H1 (cell line): ENCODE data around the gene NOTUM. TPM values are rescaled to one million over a fixed set of nuclear protein-coding genes. Genes with fewer than 3 reads are reported as not detected.

Experiments
- CTCF ChIA-PET: fragments of 300-600 bp; sonication (Branson Sonifier 250); formaldehyde crosslinking; loops from one replicate; lab custom pipeline; 2021; ENCODE audit not compliant: partially characterized antibody; lab: Charles Lee
- POLR2A ChIA-PET: fragments of 300-600 bp; sonication (Branson Sonifier 250); formaldehyde crosslinking; loops from one replicate; lab custom pipeline; 2021; ENCODE audit warnings: inconsistent platforms; ENCODE audit not compliant: partially characterized antibody; lab: Charles Lee
- DNase-seq, 2 experiments: peaks; one replicate each; pipeline versions ENCODE4 v3.0.0 to v3.0.0-alpha.2; 2010 to 2022; ENCODE audit warnings: low spot score in 2 of 2, low read depth in 1 of 2, mixed read lengths in 1 of 2
- FAIRE-seq: peaks from 2 replicates; lab custom pipeline; 2011; peaks lifted over from hg19 to GRCh38; lab: Jason Lieb, UNC
- H2AFZ ChIP-seq: 2 replicates; pipeline ENCODE4 v1.8.1; 2012; ENCODE audit warnings: low read length, inconsistent platforms
- H2AK5ac ChIP-seq: 2 replicates; pipeline ENCODE4 v1.6.1; 2013; ENCODE audit warnings: low read depth, low read length
- H2BK120ac ChIP-seq: replicated peaks from 2 replicates; pipeline ENCODE3; 2013; ENCODE audit warnings: low read depth, low read length, inconsistent platforms
- H2BK12ac ChIP-seq: 2 replicates; pipeline ENCODE4 v1.6.1; 2013; ENCODE audit warnings: low read depth, low read length
- H2BK15ac ChIP-seq: 2 replicates; pipeline ENCODE4 v1.6.1; 2013; ENCODE audit warnings: low read length
- H2BK20ac ChIP-seq: 2 replicates; pipeline ENCODE4 v1.6.1; 2013; ENCODE audit warnings: low read length
- H2BK5ac ChIP-seq: 2 replicates; pipeline ENCODE4 v1.6.1; 2013; ENCODE audit warnings: low read depth, low read length
- H3K14ac ChIP-seq: 2 replicates; pipeline ENCODE4 v1.6.1; 2013; ENCODE audit warnings: inconsistent platforms; ENCODE audit not compliant: insufficient read length
- H3K18ac ChIP-seq: 2 replicates; pipeline ENCODE4 v1.6.1; 2013; ENCODE audit warnings: low read length; ENCODE audit errors: extremely low read depth
- H3K23ac ChIP-seq: 2 replicates; pipeline ENCODE4 v1.6.1; 2013; ENCODE audit warnings: inconsistent platforms; ENCODE audit not compliant: insufficient read length
- H3K23me2 ChIP-seq: 2 replicates; pipeline ENCODE4 v1.6.1; 2013; ENCODE audit warnings: low read depth, low read length
- H3K27ac ChIP-seq: 2 replicates; pipeline ENCODE4 v1.6.1; 2011; ENCODE audit warnings: low read depth, low read length, inconsistent platforms
- H3K27me3 ChIP-seq, 4 experiments: replicated peaks in 1 of 4; 1 replicate in 1 of 4; 2 replicates in 3 of 4; pipeline versions ENCODE4 v1.6.1 to v1.8.1; 2011 to 2013; ENCODE audit warnings: low read length in 3 of 4, mild to moderate bottlenecking in 3 of 4, inconsistent platforms in 2 of 4, mixed read lengths in 2 of 4, moderate library complexity in 1 of 4; ENCODE audit not compliant: control insufficient read depth in 3 of 4, insufficient read depth in 3 of 4; ENCODE audit errors: extremely low read depth in 1 of 4
- H3K36me3 ChIP-seq, 4 experiments: 2 replicates each; pipeline versions ENCODE4 v1.6.1 to v1.8.1; 2011 to 2013; ENCODE audit warnings: mild to moderate bottlenecking in 4 of 4, low read length in 3 of 4, moderate library complexity in 2 of 4, control low read depth in 1 of 4, inconsistent platforms in 1 of 4; ENCODE audit not compliant: insufficient read depth in 4 of 4, control insufficient read depth in 2 of 4
- H3K4ac ChIP-seq: replicated peaks from 2 replicates; pipeline ENCODE3; 2013; ENCODE audit warnings: low read length, low read depth, mixed read lengths, inconsistent platforms; ENCODE audit not compliant: insufficient read length
- H3K4me1 ChIP-seq, 4 experiments: replicated peaks in 1 of 4; 1 replicate in 1 of 4; 2 replicates in 3 of 4; pipeline versions ENCODE4 v1.6.1 to v1.8.1; 2011 to 2013; ENCODE audit warnings: low read length in 3 of 4, inconsistent platforms in 2 of 4, mixed read lengths in 1 of 4; ENCODE audit not compliant: insufficient read depth in 4 of 4, control insufficient read depth in 3 of 4
- H3K4me2 ChIP-seq, 2 experiments: 2 replicates each; pipeline versions ENCODE4 v1.6.1 to v1.8.1; 2011 to 2013; ENCODE audit warnings: low read depth in 2 of 2, low read length in 2 of 2, control low read depth in 1 of 2, inconsistent platforms in 1 of 2, mild to moderate bottlenecking in 1 of 2; ENCODE audit not compliant: insufficient read depth in 1 of 2
- H3K4me3 ChIP-seq, 4 experiments: fragments of 200-600, 300-600 bp in 1 of 4; sonication (generic), shearing (Covaris generic), sonication (Bioruptor Twin) in 1 of 4; 2 replicates each; pipeline versions ENCODE4 v1.5.1 to v1.8.1; 2011 to 2016; ENCODE audit warnings: low read length in 4 of 4, low read depth in 3 of 4, control low read depth in 2 of 4, inconsistent platforms in 2 of 4, mild to moderate bottlenecking in 2 of 4, mixed read lengths in 1 of 4, moderate library complexity in 1 of 4; ENCODE audit not compliant: insufficient read depth in 2 of 4; ENCODE audit errors: extremely low read depth in 1 of 4
- H3K56ac ChIP-seq: replicated peaks from 2 replicates; pipeline ENCODE3; 2013; ENCODE audit warnings: low read depth, mild to moderate bottlenecking, mixed read lengths, low read length, inconsistent platforms; ENCODE audit not compliant: insufficient read length
- H3K79me1 ChIP-seq: 2 replicates; pipeline ENCODE4 v1.6.1; 2013; ENCODE audit warnings: low read depth, low read length, control low read depth
- H3K79me2 ChIP-seq, 2 experiments: 2 replicates each; pipeline versions ENCODE4 v1.6.1 to v1.8.1; 2012 to 2013; ENCODE audit warnings: low read length in 2 of 2, mild to moderate bottlenecking in 2 of 2, inconsistent platforms in 1 of 2; ENCODE audit not compliant: insufficient read depth in 2 of 2, control insufficient read depth in 1 of 2
- H3K9ac ChIP-seq, 4 experiments: replicated peaks in 1 of 4; 1 replicate in 1 of 4; 2 replicates in 3 of 4; pipeline versions ENCODE4 v1.6.1 to v1.8.1; 2011 to 2013; ENCODE audit warnings: low read depth in 3 of 4, low read length in 3 of 4, control low read depth in 2 of 4, mild to moderate bottlenecking in 2 of 4, moderate library complexity in 2 of 4, inconsistent platforms in 1 of 4; ENCODE audit errors: extremely low read depth in 1 of 4
- H3K9me3 ChIP-seq, 2 experiments: 2 replicates each; pipeline versions ENCODE4 v1.6.1 to v1.8.1; 2012 to 2013; ENCODE audit warnings: mild to moderate bottlenecking in 2 of 2, moderate library complexity in 2 of 2, control low read depth in 1 of 2, inconsistent platforms in 1 of 2, low read depth in 1 of 2, low read length in 1 of 2, mixed read lengths in 1 of 2; ENCODE audit not compliant: insufficient read depth in 2 of 2
- H4K20me1 ChIP-seq, 2 experiments: replicated peaks in 1 of 2; 2 replicates each; pipeline versions ENCODE3 to v1.8.1; 2011 to 2013; ENCODE audit warnings: inconsistent platforms in 2 of 2, low read length in 2 of 2, mild to moderate bottlenecking in 1 of 2; ENCODE audit not compliant: insufficient read depth in 2 of 2, control insufficient read depth in 1 of 2
- H4K5ac ChIP-seq: 2 replicates; pipeline ENCODE4 v1.6.1; 2013; ENCODE audit warnings: low read length, low read depth, mixed read lengths, inconsistent platforms; ENCODE audit not compliant: insufficient read length
- H4K8ac ChIP-seq: 2 replicates; pipeline ENCODE4 v1.8.0; 2013; ENCODE audit warnings: mild to moderate bottlenecking, moderate library complexity, low read length, inconsistent platforms; ENCODE audit not compliant: insufficient read depth; ENCODE audit errors: extremely low read depth
- H4K91ac ChIP-seq: replicated peaks from 2 replicates; pipeline ENCODE3; 2013; ENCODE audit warnings: low read length, mixed read lengths, inconsistent platforms; ENCODE audit not compliant: insufficient read length
- KDM1A ChIP-seq: fragments of 200-600, 300-600 bp; sonication (generic); IDR thresholded peaks from 2 replicates; pipeline ENCODE4 v1.7.1; 2016; ENCODE audit warnings: mild to moderate bottlenecking, low read length, borderline replicate concordance
- MAFK ChIP-seq: IDR thresholded peaks from 2 replicates; pipeline ENCODE4 v1.6.1; 2012; ENCODE audit warnings: low read depth, mild to moderate bottlenecking, improper control_type of control experiment, low read length
- WGBS, 2 experiments: shearing (Covaris generic) in 1 of 2; methylation state at CpG; one replicate each; pipeline versions ENCODE4 v1.1.6 to v1.1.7; 2013 to 2015; ENCODE audit warnings: low lambda C conversion rate in 2 of 2, mixed read lengths in 2 of 2, inconsistent platforms in 1 of 2, low coverage in 1 of 2, missing lambda C conversion rate in 1 of 2; ENCODE audit not compliant: insufficient replicate concordance in 2 of 2, insufficient coverage in 1 of 2, insufficient read length in 1 of 2; ENCODE audit errors: extremely low coverage in 1 of 2, missing lambda C conversion rate in 1 of 2; 5-methylcytosine and 5-hydroxymethylcytosine counted together
- polyA plus RNA-seq, 7 experiments: library from polyadenylated mRNA; depleted of rRNA in 3 of 7; stranded (reverse) in 5 of 7; unstranded in 2 of 7; fragments of >200 nt in 5 of 7; fragments of 200-250 nt in 2 of 7; gene quantifications; 1 replicate in 5 of 7; 2 replicates in 1 of 7; 4 replicates in 1 of 7; pipeline versions ENCODE4 v1.2.1 to v1.2.3, GENCODE V29; 2011 to 2013; ENCODE audit warnings: missing spikeins in 2 of 7, mixed read lengths in 2 of 7
- total RNA-seq: library from RNA; stranded (reverse); fragmentation: NEBNext Ultra II Directional; extraction: Animal tissue kit (Norgen Biotek cat#: 25700); gene quantifications from 2 replicates; pipeline ENCODE4 v1.2.1, GENCODE V29; 2021

The NOTUM gene
- total and polyA plus RNA-seq, 2 of the 8 experiments (the other 6 are each of a cell fraction or from before 2014, with no cell fraction given), result 0.45 to 0.76 TPM

- no peak overlapping the region for H3K14ac ChIP-seq
- H3K9me3 ChIP-seq, result no peaks in the 10 kb centered on the region
- H2AFZ ChIP-seq, result no peak overlapping the region
- H3K18ac ChIP-seq, result no peak overlapping the region
- CTCF ChIA-PET, result interaction anchor here (0.6 to 0.8 kb wide), 2 partner anchors 36 to 164 kb away, joined by 3 read pairs; no protein-coding TSS in a partner anchor
- no peak overlapping the region for H3K4me3 ChIP-seq
- no peaks in the 10 kb centered on the region; a peak in 3 of 8 replicates for H3K36me3 ChIP-seq
- peaks cover 0 to 14% (median 8%) of the 10 kb centered on the region in 4 experiments; a peak in 4 of 7 replicates for H3K4me1 ChIP-seq
- H3K27ac ChIP-seq, result no peak overlapping the region
- no peak overlapping the region for H3K23ac ChIP-seq
- no peak overlapping the region for H2BK12ac ChIP-seq
- H3K79me1 ChIP-seq, result peaks cover 2% of the 10 kb centered on the region; the same call in 1 of the 2 replicates
- H2BK120ac ChIP-seq, result no peak overlapping the region
- peaks cover 9% of the 10 kb centered on the region; the same call in 1 of the 2 replicates for H3K23me2 ChIP-seq
- H3K56ac ChIP-seq, result no peak overlapping the region
- no peak overlapping the region for H2BK20ac ChIP-seq
- TF ChIP-seq MAFK (no peak), KDM1A (no peak)
- TF ChIP-seq, all 59 proteins: peak for 0
- no peak overlapping the region for H3K4ac ChIP-seq
- FAIRE-seq, result no peak
- H3K4me2 ChIP-seq, result no peak overlapping the region
- no peak for DNase-seq
- POLR2A ChIA-PET, result interaction anchor here (0.7 to 2.0 kb wide), 7 partner anchors 9 to 115 kb away, joined by 3 to 11 read pairs (median 3); partner anchors contain the start of gene ANAPC11
- no peaks in the 10 kb centered on the region for H3K79me2 ChIP-seq
- H2BK5ac ChIP-seq, result no peak overlapping the region
- H4K91ac ChIP-seq, result no peak overlapping the region
- H2AK5ac ChIP-seq, result no peak overlapping the region
- H4K8ac ChIP-seq, result no peak overlapping the region; the same call in 1 of the 2 replicates
- H4K5ac ChIP-seq, result no peak overlapping the region
- H2BK15ac ChIP-seq, result no peak overlapping the region
- H3K9ac ChIP-seq, result no peak overlapping the region
- H4K20me1 ChIP-seq, result peaks cover 5 to 19% of the 10 kb centered on the region in 2 experiments
- H3K27me3 ChIP-seq, result peaks cover 0 to 27% (median 16%) of the 10 kb centered on the region in 4 experiments; a peak in 5 of 7 replicates
- WGBS, 2 experiments, result 87% methylated on average over 14 of the region's 16 CpGs; no CpG with 5 or more reads in 1 of the 2 experiments
These were observed 55.5 kb downstream of the NOTUM start for GRCh38 chr17:81905424-81905875.
